Cardiac muscle cell (in vitro differentiated cells and primary cell): ENCODE measurements around the gene SNCAIP. TPM values are rescaled to one million over a fixed set of nuclear protein-coding genes. Genes with fewer than 3 reads are reported as not detected.
A peak's percentile ranks its signal among the peaks of the same experiment; 100 is the strongest.

ENCODE experiments used
- DNase-seq, 2 donors: peaks; one replicate each; pipeline versions ENCODE4 v3.0.0 to v3.0.0-alpha.2; 2010 to 2017; ENCODE audit warnings: low read depth in 1 of 2, low spot score in 1 of 2
- H3K27ac ChIP-seq: fragments of 200-600 bp; sonication (generic); 2 replicates; pipeline ENCODE4 v1.5.1; 2016
- H3K27me3 ChIP-seq: fragments of 200-600 bp; sonication (generic); 2 replicates; pipeline ENCODE4 v1.6.0; 2016; ENCODE audit warnings: control low read depth
- H3K36me3 ChIP-seq: fragments of 200-600 bp; sonication (generic); 2 replicates; pipeline ENCODE4 v1.5.1; 2016; ENCODE audit warnings: control low read depth
- H3K4me1 ChIP-seq: fragments of 200-600 bp; sonication (generic); 2 replicates; pipeline ENCODE4 v1.8.1; 2017; ENCODE audit warnings: low read depth, mild to moderate bottlenecking, mixed run types
- H3K4me3 ChIP-seq: fragments of 200-600 bp; sonication (generic); 2 replicates; pipeline ENCODE4 v1.5.1; 2016; ENCODE audit warnings: mild to moderate bottlenecking
- H3K9me3 ChIP-seq: fragments of 200-600 bp; sonication (generic); 2 replicates; pipeline ENCODE4 v1.5.1; 2017; ENCODE audit warnings: low read depth, mild to moderate bottlenecking, control low read depth
- polyA plus RNA-seq: library from polyadenylated mRNA; unstranded; fragments of >200 nt; fragmentation: Nextera tagmentation; extraction: Ambion mirVana; gene quantifications from 2 replicates; pipeline ENCODE4 v1.2.1, GENCODE V29; 2016
- total RNA-seq: library from RNA; depleted of rRNA; stranded (reverse); fragments of >200 nt; gene quantifications from 2 replicates; pipeline ENCODE4 v1.2.3, GENCODE V29; 2016
- TF ChIP-seq, protein P1 (sequence below): IDR thresholded peaks from 2 replicates; pipeline ENCODE4 v1.5.1; 2012; ENCODE audit warnings: low read depth, mild to moderate bottlenecking, low read length

The SNCAIP gene
- total and polyA plus RNA-seq, 2 experiments from 2014 or later = 9.0 to 14.1 TPM

DNA sequence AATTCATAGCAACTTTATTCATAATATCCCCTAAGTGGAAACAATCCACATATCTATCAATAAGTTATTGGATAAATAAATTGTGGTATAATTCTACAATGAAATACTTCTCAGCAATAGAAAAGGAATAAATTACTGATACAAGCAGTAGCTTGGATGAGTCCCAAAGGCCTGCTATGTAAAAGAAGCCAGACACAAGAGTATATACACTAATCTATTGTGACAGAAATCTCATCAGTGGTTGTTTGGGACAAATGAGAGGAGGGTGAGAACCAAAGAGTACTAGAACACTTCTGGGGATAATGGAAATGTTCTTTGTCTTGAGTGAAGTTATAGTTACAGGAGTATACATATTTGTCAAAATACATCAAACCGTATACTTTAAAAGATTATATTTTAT lies 119.3 kb downstream of the SNCAIP start:
- Histone ChIP-seq H3K9me3 (no peaks in the 10 kb centered on the region), H3K27me3 (no peaks in the 10 kb centered on the region), H3K27ac (no peak overlapping the region), H3K36me3 (no peaks in the 10 kb centered on the region), H3K4me1 (no peaks in the 10 kb centered on the region), H3K4me3 (no peak overlapping the region)
- TF ChIP-seq, protein P1, sequence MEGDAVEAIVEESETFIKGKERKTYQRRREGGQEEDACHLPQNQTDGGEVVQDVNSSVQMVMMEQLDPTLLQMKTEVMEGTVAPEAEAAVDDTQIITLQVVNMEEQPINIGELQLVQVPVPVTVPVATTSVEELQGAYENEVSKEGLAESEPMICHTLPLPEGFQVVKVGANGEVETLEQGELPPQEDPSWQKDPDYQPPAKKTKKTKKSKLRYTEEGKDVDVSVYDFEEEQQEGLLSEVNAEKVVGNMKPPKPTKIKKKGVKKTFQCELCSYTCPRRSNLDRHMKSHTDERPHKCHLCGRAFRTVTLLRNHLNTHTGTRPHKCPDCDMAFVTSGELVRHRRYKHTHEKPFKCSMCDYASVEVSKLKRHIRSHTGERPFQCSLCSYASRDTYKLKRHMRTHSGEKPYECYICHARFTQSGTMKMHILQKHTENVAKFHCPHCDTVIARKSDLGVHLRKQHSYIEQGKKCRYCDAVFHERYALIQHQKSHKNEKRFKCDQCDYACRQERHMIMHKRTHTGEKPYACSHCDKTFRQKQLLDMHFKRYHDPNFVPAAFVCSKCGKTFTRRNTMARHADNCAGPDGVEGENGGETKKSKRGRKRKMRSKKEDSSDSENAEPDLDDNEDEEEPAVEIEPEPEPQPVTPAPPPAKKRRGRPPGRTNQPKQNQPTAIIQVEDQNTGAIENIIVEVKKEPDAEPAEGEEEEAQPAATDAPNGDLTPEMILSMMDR = no peak
- DNase-seq = no peak

DNA sequence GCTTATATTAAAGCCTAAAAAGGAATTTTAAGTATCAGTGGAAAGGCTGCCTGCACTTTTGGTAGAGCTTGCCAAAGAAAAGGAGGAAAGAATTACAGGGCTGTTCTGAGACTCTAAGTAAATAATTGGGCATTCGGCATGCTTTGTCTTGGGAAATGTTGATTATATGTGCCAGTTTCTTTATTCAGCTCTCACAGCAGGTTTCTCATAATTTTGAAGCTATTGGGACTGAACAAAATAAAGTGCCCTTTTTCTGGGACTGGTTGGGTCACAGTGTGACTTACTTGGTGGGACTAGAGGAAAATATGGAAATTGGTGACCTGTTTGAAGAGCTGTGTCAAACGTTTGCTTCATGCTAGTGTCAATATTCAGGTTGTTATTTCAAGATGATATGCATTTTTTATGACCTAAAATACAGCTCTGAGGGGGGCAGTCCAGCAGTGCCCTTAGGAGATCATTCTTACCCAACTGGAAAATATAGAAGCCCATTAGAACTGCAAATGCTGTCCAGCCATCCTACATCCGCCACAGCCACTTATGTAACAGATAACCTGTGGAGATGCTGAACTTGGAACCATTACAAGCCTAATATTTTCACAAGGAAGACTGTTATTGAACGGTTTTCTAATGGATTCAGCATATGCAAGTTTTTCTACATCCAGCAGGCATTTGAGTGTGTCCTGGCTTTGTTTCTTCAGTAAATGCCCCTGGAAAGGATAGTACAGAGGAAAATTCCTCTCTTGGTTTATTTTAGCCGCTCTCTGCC lies 122.4 kb downstream of the SNCAIP start:
- no peak overlapping the region for H3K4me3 ChIP-seq
- no peaks in the 10 kb centered on the region for H3K4me1 ChIP-seq
- TF ChIP-seq, protein P1 = no peak
- no peaks in the 10 kb centered on the region for H3K27me3 ChIP-seq
- no peaks in the 10 kb centered on the region for H3K36me3 ChIP-seq
- no peak overlapping the region for H3K27ac ChIP-seq
- no peaks in the 10 kb centered on the region for H3K9me3 ChIP-seq
- no peak for DNase-seq

DNA sequence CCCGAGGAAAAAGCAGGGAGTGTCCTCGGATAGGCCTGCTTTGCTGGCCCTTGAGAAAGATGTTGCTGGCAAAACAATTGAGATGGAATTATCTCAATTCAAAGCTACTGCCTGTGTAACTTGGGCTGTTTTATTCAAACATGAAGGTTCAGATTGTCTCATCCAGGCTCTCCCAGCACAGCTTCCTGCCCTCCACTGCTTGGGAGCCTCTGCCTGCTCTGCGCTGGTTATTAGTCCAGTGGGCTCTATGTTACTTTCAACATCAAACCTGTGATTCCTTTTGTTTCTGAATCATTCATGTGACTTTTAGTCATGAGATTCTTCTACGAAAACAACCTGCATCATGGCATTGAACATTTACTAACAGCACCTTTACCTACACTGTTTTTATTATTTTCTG lies 123.2 kb downstream of the SNCAIP start:
- Histone ChIP-seq H3K36me3 (no peaks in the 10 kb centered on the region), H3K27ac (no peak overlapping the region), H3K9me3 (no peaks in the 10 kb centered on the region), H3K4me3 (no peak overlapping the region), H3K27me3 (no peaks in the 10 kb centered on the region), H3K4me1 (no peaks in the 10 kb centered on the region)
- no peak for DNase-seq
- TF ChIP-seq, protein P1 = no peak

DNA sequence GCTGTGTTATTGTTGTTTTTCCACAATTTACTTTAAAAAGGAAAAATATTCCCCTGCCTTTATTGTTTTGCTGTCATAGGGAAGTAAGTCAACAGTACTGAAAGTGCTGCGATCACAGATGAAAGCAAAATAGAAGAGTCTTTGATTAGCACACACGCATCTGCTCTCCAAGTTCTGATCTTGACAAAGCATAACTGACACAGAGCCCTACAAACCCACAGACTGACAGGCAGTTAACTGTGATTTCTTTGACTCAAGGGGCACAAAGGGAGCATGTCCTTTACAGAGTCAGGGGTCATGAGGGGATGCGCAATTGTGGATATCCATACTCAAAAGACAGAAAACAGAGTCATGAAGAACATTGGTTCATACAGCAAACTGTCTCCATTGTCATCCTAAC lies 123.7 kb downstream of the SNCAIP start:
- no peaks in the 10 kb centered on the region for H3K27me3 ChIP-seq
- no peak overlapping the region for H3K4me3 ChIP-seq
- no peak overlapping the region for H3K27ac ChIP-seq
- DNase-seq = no peak
- no peaks in the 10 kb centered on the region for H3K36me3 ChIP-seq
- TF ChIP-seq, protein P1 = no peak
- H3K9me3 ChIP-seq = no peaks in the 10 kb centered on the region
- no peaks in the 10 kb centered on the region for H3K4me1 ChIP-seq

DNA sequence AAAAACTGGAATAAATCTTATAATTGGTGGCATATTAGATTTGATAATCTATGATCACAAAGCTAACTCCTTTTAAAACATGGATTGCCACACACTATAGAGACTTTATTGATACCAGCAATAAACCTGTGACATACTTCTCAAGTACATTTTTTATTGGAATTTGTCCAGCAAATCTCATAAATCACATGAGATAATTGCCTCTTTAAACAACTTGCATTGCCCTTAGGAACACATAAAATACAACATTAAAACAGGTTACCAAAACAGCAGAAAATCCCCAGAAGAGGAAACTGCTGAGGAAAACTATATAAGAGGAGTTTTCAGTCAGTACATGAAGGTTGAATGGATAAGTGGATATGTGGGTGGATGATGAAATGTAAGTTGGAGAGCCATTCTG lies 124.6 kb downstream of the SNCAIP start:
- TF ChIP-seq, protein P1 = no peak

More for the DNA sequence above, 124.6 kb downstream of the SNCAIP start:
- Histone ChIP-seq H3K27ac (no peak overlapping the region), H3K9me3 (no peaks in the 10 kb centered on the region), H3K27me3 (no peaks in the 10 kb centered on the region), H3K4me3 (no peak overlapping the region), H3K4me1 (no peaks in the 10 kb centered on the region), H3K36me3 (no peaks in the 10 kb centered on the region)
- peak in 1 of 2 donors; percentile 9 for DNase-seq
